Right lobe of liver (tissue), 6 donors: ENCODE data around the gene EOLA2. TPM values are rescaled to one million over a fixed set of nuclear protein-coding genes. Genes with fewer than 3 reads are reported as not detected.
A peak's percentile ranks its signal among the peaks of the same experiment; 100 is the strongest.
"Not testable (repeated sequence)": the region's sequence is repeated elsewhere in the genome, so short reads cannot be mapped to it uniquely, and the experiment has no call there.

ENCODE experiments used
- ATAC-seq, 4 donors: fragments of 200-7000 bp; cut with Tn5 transposase; one replicate each; pipeline ENCODE4 v1.9.1; 2020; ENCODE audit warnings: mild to moderate bottlenecking in 4 of 4, moderate library complexity in 4 of 4
- DNase-seq, 3 donors: peaks; one replicate each; pipeline ENCODE4 v3.0.0-alpha.2; 2020
- H3K27ac ChIP-seq, 3 donors: fragments of 200-600 bp; one replicate each; pipeline ENCODE4 v1.8.0; 2022
- H3K27me3 ChIP-seq, 2 donors: fragments of 200-600 bp; one replicate each; pipeline ENCODE4 v1.8.0; 2022
- H3K36me3 ChIP-seq, 4 donors: fragments of 200-600 bp; sonication (generic) in 1 of 4; one replicate each; pipeline versions ENCODE4 v1.5.1 to v1.8.0; 2017 to 2022; ENCODE audit warnings: control low read depth in 1 of 4
- H3K4me1 ChIP-seq, 4 donors: fragments of 200-600 bp; sonication (generic) in 1 of 4; one replicate each; pipeline versions ENCODE4 v1.5.1 to v1.8.0; 2017 to 2022; ENCODE audit warnings: control low read depth in 1 of 4
- H3K4me3 ChIP-seq, 3 donors: fragments of 200-600 bp; one replicate each; pipeline ENCODE4 v1.8.0; 2022
- H3K9me3 ChIP-seq, 4 donors: fragments of 200-600 bp; sonication (generic) in 1 of 4; one replicate each; pipeline versions ENCODE4 v1.5.1 to v1.8.0; 2017 to 2022; ENCODE audit warnings: control low read depth in 1 of 4
- POLR2A ChIP-seq: fragments of 450-650 bp; IDR thresholded peaks from one replicate; pipeline ENCODE4 v1.6.1; 2017; ENCODE audit warnings: antibody characterized with exemption, mild to moderate bottlenecking
- WGBS: methylation state at CpG from one replicate; pipeline ENCODE4 v1.1.6; 2018; ENCODE audit warnings: low coverage, low lambda C conversion rate; ENCODE audit not compliant: insufficient coverage; ENCODE audit errors: missing lambda C conversion rate; 5-methylcytosine and 5-hydroxymethylcytosine counted together
- intact Hi-C, 2 donors: fragments of 100-400 bp; cut with DNase I; formaldehyde crosslinking; loops; one replicate each; pipeline versions ENCODE4 v1.11.2 to v1.14.1; 2022
- total RNA-seq, 6 experiments: library from RNA; depleted of rRNA in 2 of 6; stranded (reverse); fragments of >200 nt in 2 of 6; fragmentation: NEBNext Ultra II Directional in 3 of 6; extraction: Animal tissue kit (Norgen Biotek cat#: 25700) in 3 of 6; gene quantifications; one replicate each; pipeline versions ENCODE4 v1.1.0 to v1.2.4, GENCODE V29; 2016 to 2023
- TF ChIP-seq, protein P1 (sequence below), 4 donors: fragments of 200-600 bp in 3 of 4; fragments of 450-650 bp in 1 of 4; IDR thresholded peaks; one replicate each; pipeline versions ENCODE4 v1.5.1 to v1.8.0; 2016 to 2022; ENCODE audit warnings: antibody characterized with exemption in 4 of 4, mild to moderate bottlenecking in 2 of 4
- donor health status: DM: no; HTN: yes; CAD: no.
- donor health status: DM: no; HTN: no; CAD: no.
- donor health status: DM: no; HTN: no; CAD: no.
- donor health status: DM: no; HTN: yes; CAD: no.
- donor health status: DM: no; HTN: yes; CAD: no.

Gene EOLA2
- total RNA-seq, 6 experiments from 2014 or later, result 13.8 to 26.9 (median 16.7) TPM

DNA sequence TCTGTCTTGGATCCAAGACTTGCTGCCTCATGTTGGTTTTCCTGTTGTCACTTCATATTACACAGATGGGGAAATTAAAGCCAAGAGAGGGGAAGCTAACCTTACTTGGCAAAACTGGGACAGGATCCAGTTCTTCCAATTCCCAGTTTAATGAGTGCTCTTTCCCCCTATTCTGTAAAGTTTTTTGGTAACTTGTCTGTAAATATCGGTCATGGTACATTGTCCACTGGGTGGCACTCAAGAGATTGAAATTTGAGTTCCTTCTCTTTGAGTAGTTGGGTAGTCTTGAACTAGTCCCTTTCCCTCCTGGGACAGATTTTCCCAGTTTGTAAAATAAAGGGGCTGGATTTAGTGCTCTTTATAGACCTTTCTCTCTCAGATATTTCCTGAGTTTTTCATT, 12.4 kb upstream of the EOLA2 start:
- DNase-seq, result no peak

DNA sequence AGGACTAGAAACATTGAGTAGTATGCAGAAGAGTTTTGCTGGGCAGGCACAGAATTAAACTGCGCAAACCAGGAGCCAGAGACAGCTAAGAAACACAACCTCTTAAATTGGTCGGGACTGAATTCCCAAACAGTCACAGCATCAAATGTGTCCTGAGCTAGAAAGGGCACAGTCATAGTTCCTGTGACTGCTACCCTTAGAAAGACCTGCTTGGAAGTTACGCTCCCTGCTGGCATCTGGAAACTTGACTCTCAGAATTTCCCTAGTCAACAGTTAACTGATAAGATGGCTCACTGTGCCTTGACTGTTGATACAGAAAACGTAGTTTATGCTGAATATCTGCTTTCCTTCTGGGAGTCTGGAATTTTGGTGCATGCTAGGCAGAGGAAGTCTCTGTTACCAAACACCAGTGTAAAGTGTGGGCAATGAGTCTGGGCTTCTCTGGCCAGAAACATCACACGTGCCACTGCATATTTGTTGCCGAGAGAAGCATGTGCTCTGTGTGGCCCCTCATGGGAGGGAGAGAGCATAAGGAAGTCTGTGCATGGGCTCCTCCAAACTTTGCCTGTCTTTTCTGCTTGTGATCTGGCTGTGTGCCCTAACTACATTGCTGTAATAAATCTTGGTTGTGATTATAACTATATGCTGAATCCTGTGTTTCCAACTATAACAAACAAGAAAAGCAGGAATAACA, 11.6 kb upstream of the EOLA2 start:
- intact Hi-C loops, result no loop called here
- TF ChIP-seq, protein P1, sequence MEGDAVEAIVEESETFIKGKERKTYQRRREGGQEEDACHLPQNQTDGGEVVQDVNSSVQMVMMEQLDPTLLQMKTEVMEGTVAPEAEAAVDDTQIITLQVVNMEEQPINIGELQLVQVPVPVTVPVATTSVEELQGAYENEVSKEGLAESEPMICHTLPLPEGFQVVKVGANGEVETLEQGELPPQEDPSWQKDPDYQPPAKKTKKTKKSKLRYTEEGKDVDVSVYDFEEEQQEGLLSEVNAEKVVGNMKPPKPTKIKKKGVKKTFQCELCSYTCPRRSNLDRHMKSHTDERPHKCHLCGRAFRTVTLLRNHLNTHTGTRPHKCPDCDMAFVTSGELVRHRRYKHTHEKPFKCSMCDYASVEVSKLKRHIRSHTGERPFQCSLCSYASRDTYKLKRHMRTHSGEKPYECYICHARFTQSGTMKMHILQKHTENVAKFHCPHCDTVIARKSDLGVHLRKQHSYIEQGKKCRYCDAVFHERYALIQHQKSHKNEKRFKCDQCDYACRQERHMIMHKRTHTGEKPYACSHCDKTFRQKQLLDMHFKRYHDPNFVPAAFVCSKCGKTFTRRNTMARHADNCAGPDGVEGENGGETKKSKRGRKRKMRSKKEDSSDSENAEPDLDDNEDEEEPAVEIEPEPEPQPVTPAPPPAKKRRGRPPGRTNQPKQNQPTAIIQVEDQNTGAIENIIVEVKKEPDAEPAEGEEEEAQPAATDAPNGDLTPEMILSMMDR (IDR thresholded peaks at IDR 0.05), result no peak
- no peak for TF ChIP-seq POLR2A
- Histone ChIP-seq H3K4me3 (no peak overlapping the region), H3K9me3 (no peaks in the 10 kb centered on the region), H3K4me1 (no peaks in the 10 kb centered on the region), H3K27ac (no peak overlapping the region), H3K36me3 (no peaks in the 10 kb centered on the region), H3K27me3 (no peaks in the 10 kb centered on the region)
- 60% methylated on average over 2 of the region's 6 CpGs for WGBS
- DNase-seq (no peak), ATAC-seq (no peak)

More for the DNA sequence above, 12.4 kb upstream of the EOLA2 start:
- Histone ChIP-seq H3K36me3 (no peaks in the 10 kb centered on the region), H3K4me3 (no peak overlapping the region), H3K27ac (no peak overlapping the region), H3K9me3 (no peaks in the 10 kb centered on the region), H3K4me1 (no peaks in the 10 kb centered on the region), H3K27me3 (no peaks in the 10 kb centered on the region)
- ATAC-seq, result peak; percentile 55 to 76 (median 59)
- no peak for TF ChIP-seq POLR2A
- TF ChIP-seq, protein P1 (IDR thresholded peaks at IDR 0.05), result peak; percentile 51 to 58 (median 57)
- intact Hi-C loops, result no loop called here
- 28% methylated on average over 1 of the region's 1 CpG for WGBS

DNA sequence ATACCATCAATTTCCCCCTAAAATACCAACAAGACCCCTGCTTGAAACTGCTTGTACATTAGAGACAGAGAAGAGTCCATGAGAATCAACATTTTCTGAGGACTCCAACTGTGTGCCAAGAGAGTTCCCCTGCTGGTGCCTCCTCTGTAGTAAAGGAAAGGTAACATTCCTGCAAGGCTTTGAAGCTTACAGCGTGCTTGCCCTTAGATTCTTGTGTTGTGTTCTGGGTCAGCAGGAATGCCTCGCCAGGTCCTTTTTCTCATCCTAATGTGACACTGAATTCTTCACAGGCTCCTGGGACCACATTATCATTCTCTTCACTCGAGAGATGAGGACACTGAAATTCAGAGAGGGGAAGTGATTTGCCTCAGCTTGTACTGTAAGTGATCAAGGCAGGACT, 9.7 kb upstream of the EOLA2 start:
- TF ChIP-seq, protein P1 (IDR thresholded peaks at IDR 0.05), result no peak
- TF ChIP-seq POLR2A, result no peak
- WGBS, result 74% methylated on average over 3 of the region's 3 CpGs
- intact Hi-C loops, result no loop called here
- DNase-seq (no peak), ATAC-seq (no peak)
- no peak overlapping the region for H3K27ac ChIP-seq
- no peaks in the 10 kb centered on the region for H3K36me3 ChIP-seq
- H3K27me3 ChIP-seq, result no peaks in the 10 kb centered on the region
- no peaks in the 10 kb centered on the region for H3K9me3 ChIP-seq
- H3K4me3 ChIP-seq, result no peak overlapping the region
- no peaks in the 10 kb centered on the region for H3K4me1 ChIP-seq

DNA sequence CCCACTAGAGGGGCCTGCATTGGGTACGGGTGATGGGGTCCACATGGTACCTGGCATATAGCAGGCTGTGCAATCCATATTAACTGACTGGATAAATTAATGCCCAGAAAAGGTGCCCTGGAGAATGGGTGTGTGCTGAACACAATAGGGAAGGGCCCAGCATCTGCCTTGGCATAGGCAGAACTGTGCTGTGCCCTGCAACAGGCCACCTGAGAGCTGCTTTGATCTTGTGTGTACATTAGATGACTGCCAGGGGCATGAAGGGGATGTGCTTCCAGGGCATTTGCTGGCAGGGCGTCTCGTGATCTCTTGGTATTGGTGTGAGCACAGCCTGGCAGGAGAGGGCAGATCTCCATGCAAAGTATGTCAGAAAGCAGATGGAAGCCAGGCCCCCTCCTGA, 8.6 kb upstream of the EOLA2 start:
- ATAC-seq, result peak in 1 of 4 donors; percentile 47
- H3K4me3 ChIP-seq, H3K9me3 ChIP-seq, DNase-seq, H3K27me3 ChIP-seq, H3K4me1 ChIP-seq, intact Hi-C loops, H3K27ac ChIP-seq, H3K36me3 ChIP-seq: not testable (repeated sequence)
- no CpG with 5 or more reads among the region's 3 CpGs for WGBS

DNA sequence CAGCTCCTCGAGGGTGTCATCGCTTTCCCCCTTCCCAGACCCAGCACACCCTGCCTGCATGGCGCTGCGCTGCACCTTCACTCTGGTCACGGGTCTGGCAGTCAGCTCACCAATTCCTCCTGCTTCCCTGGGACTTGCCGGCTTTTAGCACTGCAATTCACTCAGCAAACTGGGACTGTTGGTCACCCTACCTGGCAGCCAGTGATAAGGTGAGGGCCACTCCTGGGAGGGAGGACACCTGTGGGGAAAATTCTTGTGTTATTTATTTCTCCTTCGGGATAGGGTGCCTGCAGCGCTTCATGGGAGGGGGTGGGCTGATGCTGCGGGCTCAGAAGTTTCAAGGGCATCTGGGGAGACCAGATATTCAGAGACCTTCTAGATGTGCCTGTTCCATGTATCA, 7.5 kb upstream of the EOLA2 start:
- H3K27me3 ChIP-seq, H3K27ac ChIP-seq, H3K9me3 ChIP-seq, H3K4me1 ChIP-seq, intact Hi-C loops, H3K36me3 ChIP-seq, ATAC-seq, H3K4me3 ChIP-seq, DNase-seq: not testable (repeated sequence)
- WGBS, result 82% methylated on average over 3 of the region's 9 CpGs

DNA sequence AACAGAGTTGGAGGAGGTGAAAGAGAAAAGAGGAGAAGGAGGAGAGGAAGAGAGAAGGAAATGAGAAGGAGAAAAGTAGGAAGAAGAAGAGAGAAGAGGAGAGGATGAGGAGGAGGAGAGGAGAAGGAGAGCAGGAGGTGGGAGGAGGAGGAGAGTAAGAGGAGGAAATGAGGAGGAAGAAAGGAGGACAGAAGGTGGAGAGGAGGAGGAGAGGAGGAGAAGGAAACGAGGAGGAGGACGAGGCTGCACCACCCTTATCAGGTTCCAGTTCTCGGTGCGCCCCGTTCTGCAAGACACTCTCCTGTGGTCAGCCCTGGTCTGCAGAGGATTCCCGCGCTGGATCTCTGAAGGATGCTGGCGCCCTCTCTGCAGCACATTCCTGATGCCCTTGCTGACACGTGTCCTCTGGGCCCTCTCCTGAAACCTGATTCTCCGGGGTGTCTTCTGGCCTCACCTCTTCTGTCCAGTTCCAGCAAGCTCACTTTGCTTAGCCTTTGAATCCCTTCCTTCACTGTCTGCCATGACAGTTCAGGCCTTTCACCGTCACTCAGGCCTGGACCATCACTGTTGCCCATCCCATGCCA, 6.9 kb upstream of the EOLA2 start:
- H3K4me1 ChIP-seq, H3K27me3 ChIP-seq, H3K36me3 ChIP-seq, DNase-seq, intact Hi-C loops, H3K27ac ChIP-seq, ATAC-seq, H3K4me3 ChIP-seq, H3K9me3 ChIP-seq: not testable (repeated sequence)
- 73% methylated on average over 6 of the region's 11 CpGs for WGBS
